Activated CD4-positive, alpha-beta T cell treated with anti-CD3 and anti-CD28 coated beads for 36 hours (primary cell): ENCODE results near the gene BACH2. TPM values are rescaled to one million over a fixed set of nuclear protein-coding genes. Genes with fewer than 3 reads are reported as not detected.
"Not testable (repeated sequence)": the region's sequence is repeated elsewhere in the genome, so short reads cannot be mapped to it uniquely, and the experiment has no call there.

Experiments used
- ATAC-seq: fragments of 200-7000 bp; cut with Tn5 transposase; one replicate; pipeline ENCODE4 v1.10.0; 2021; ENCODE audit warnings: mild to moderate bottlenecking, moderate library complexity
- CTCF ChIA-PET: fragments of 350-600 bp; sonication (Branson Sonifier 250); formaldehyde crosslinking; loops from one replicate; lab custom pipeline; 2021; ENCODE audit warnings: antibody characterized with exemption; lab: Charles Lee
- POLR2A ChIA-PET: fragments of 350-600 bp; sonication (Branson Sonifier 250); formaldehyde crosslinking; loops from one replicate; lab custom pipeline; 2021; ENCODE audit warnings: antibody characterized with exemption, inconsistent platforms; lab: Charles Lee
- DNase-seq: peaks from one replicate; pipeline ENCODE4 v3.0.0-alpha.2; 2020
- H3K27ac Mint-ChIP-seq: one replicate; pipeline ENCODE4 v1.8.0; 2021; ENCODE audit warnings: mixed read lengths
- H3K27me3 Mint-ChIP-seq: one replicate; pipeline ENCODE4 v1.8.0; 2021; ENCODE audit warnings: mixed read lengths
- H3K36me3 Mint-ChIP-seq: one replicate; pipeline ENCODE4 v1.8.0; 2021; ENCODE audit warnings: low read depth, mixed read lengths
- H3K4me1 Mint-ChIP-seq: one replicate; pipeline ENCODE4 v1.8.0; 2021; ENCODE audit warnings: mixed read lengths
- H3K4me3 Mint-ChIP-seq: one replicate; pipeline ENCODE4 v1.8.0; 2021; ENCODE audit warnings: mild to moderate bottlenecking, moderate library complexity, mixed read lengths
- H3K9me3 Mint-ChIP-seq: one replicate; pipeline ENCODE4 v1.8.0; 2021; ENCODE audit warnings: low read depth, mixed read lengths
- intact Hi-C, 2 experiments: fragments of 100-400 bp; cut with DNase I in 1 of 2; cut with micrococcal nuclease in 1 of 2; formaldehyde crosslinking; loops; one replicate each; pipeline versions ENCODE4 v1.14.2 to v1.15.1; 2022 to 2024; cut with DNase I, micrococcal nuclease
- total RNA-seq, 2 experiments: library from RNA; stranded (reverse); gene quantifications; one replicate each; pipeline ENCODE4 v1.2.3, GENCODE V29; 2021

The BACH2 gene
- total RNA-seq, 2 experiments from 2014 or later, result 74.7 to 87.3 TPM

DNA sequence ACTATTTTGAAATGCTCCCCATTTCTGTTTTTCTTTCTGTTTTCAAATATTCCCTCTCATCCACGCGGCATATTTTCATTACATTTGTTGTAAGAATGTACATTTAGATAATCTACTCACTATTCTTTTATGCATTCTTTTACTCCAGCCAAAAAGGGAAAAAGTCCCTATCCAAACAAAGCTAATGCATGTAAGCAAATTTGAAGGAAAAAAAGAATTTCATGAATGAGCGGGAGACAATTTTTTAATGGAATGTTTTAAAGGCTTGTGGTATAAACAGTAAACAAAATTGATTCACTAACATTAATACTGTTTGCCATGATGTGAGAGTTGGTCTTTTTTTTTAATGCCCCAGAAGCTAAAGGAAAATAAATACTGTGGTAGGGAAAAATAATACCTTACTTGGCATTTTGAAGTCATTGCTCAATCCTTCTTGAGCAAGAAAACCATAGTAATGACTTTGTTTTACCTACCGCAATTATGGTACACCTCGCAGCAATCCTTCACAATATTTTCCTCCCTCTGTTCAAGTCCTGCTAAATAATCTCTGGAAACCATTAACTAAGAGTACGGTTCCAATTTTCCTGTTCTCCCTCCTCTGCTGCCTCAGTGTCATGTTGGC lies 79.0 kb downstream of the BACH2 start:
- POLR2A ChIA-PET, result interaction anchor here (0.6 to 1.9 kb wide), 4 partner anchors 33 to 86 kb away, joined by 3 to 16 read pairs (median 4); no protein-coding TSS in a partner anchor
- H3K9me3 Mint-ChIP-seq, result peaks cover 5% of the 10 kb centered on the region
- no peak overlapping the region for H3K27ac Mint-ChIP-seq
- H3K27me3 Mint-ChIP-seq, result no peaks in the 10 kb centered on the region
- H3K36me3 Mint-ChIP-seq, result peaks cover 42% of the 10 kb centered on the region
- no peak overlapping the region for H3K4me3 Mint-ChIP-seq
- ATAC-seq, result no peak
- CTCF ChIA-PET, result interaction anchor here (0.7 to 2.7 kb wide), 12 partner anchors 16 to 277 kb away, joined by 3 to 8 read pairs (median 5); no protein-coding TSS in a partner anchor
- intact Hi-C loops, result loop anchor here (1.0 to 2.0 kb wide), 12 partner anchors 15 to 138 kb away; no protein-coding TSS in a partner anchor
- H3K4me1 Mint-ChIP-seq, result peaks cover 25% of the 10 kb centered on the region
- no peak for DNase-seq

DNA sequence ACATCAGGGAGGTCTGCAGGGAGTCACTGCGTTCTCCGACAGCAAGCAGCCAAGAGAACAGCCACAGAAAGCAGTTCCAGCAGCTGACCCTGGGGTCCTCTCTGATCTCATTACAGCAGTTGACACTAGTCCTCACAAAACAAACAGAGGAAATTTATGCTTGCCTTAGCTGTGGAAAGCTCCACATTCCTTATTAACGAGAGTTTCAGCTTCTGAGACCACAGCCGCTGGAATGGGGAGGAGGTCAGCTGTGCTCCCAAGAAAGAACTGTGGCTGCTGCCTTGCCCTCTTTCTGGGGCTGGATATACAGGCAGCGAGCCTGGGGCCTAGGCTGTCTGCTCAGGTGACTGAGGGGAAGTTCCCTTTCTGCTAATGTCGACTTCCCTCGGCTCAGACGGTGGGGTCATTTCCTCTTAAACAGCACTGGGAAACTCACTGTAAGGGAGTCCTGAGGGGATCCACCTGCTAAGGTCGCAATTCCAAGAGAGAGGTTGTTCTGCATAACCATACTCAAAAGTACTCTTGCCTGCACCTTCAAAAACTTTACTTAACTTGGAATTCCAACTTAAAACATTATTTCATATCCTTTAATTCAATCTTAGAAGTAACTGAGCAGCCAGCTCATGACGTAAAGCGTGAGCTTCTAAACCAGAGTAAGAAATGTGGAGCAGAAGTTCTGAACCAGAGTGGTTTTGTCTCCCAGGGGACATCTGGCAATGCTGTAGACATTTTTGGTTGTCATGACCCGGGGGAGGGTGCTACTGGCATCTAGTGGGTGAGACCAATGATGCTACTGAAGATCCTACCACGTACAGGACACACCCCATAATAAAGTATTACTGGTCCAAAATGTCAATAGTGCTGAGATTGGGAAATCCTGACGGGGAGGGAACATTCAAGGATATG lies 80.3 kb downstream of the BACH2 start:
- Mint-ChIP-seq H3K4me3 (peak overlapping the region; percentile 24), H3K27me3 (no peaks in the 10 kb centered on the region), H3K27ac (no peak overlapping the region), H3K36me3 (peaks cover 43% of the 10 kb centered on the region), H3K9me3 (peaks cover under 1% of the 10 kb centered on the region), H3K4me1 (peaks cover 31% of the 10 kb centered on the region)
- intact Hi-C loops, result no loop called here
- POLR2A ChIA-PET, result no interaction called here
- peak; percentile 59 for DNase-seq
- CTCF ChIA-PET, result interaction anchor here (0.7 to 2.6 kb wide), 9 partner anchors 9 to 276 kb away, joined by 3 to 8 read pairs (median 3); no protein-coding TSS in a partner anchor
- ATAC-seq, result peak; percentile 38

DNA sequence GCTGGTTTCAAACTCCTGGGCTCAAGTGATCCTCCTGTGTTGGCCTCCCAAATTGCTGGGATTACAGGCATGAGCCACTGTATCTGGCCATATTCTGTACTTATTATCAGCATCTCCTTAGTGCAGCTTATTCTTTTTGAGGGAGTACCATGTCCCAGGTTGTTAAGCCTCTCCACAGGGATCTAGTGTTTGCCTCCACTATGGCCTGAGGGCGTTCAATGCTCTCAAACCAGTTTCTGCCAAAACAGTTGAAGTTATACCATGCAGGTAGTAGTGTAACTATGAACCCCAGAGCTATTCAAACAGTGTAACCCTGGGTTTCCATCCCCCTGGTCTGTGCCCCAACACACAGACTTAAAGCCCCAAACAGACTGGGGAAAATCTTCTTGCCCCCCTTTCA lies 81.7 kb downstream of the BACH2 start:
- DNase-seq (no peak), ATAC-seq (no peak)
- ChIA-PET POLR2A (interaction anchor here (0.6 to 1.0 kb wide), 2 partner anchors 37 to 207 kb away, joined by 3 read pairs; no protein-coding TSS in a partner anchor), CTCF (interaction anchor here (0.7 to 1.0 kb wide), 3 partner anchors 16 to 908 kb away, joined by 3 read pairs; no protein-coding TSS in a partner anchor)
- Mint-ChIP-seq H3K4me3 (no peak overlapping the region), H3K27me3 (no peaks in the 10 kb centered on the region), H3K9me3 (no peaks in the 10 kb centered on the region), H3K36me3 (peaks cover 52% of the 10 kb centered on the region), H3K27ac (no peak overlapping the region), H3K4me1 (peaks cover 44% of the 10 kb centered on the region)
- intact Hi-C loops, result no loop called here

DNA sequence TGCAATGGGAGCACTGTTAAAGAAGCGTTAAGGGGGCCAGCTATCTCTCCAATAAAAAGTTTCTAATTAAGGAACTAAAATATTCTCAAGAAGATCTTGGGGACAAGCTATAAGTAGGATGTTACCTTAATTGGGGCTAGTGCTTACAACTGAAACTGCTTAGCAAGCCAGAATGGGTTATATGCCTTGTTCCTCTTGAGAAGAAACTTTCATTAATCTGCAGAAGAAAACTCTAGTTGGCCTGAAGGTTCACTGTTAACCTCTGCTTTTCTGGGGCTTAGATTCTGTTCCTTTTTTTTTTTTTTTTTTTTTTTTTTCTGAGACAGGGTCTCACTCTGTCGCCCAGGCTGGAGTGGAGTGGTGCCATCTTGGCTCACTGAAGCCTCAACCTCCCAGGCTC lies 82.2 kb downstream of the BACH2 start:
- POLR2A ChIA-PET, result interaction anchor here (1.0 kb wide), 1 partner anchor 37 kb away, joined by 3 read pairs; no protein-coding TSS in a partner anchor
- Mint-ChIP-seq H3K27ac (peak overlapping the region; percentile 51), H3K27me3 (no peaks in the 10 kb centered on the region), H3K4me3 (no peak overlapping the region), H3K36me3 (peaks cover 54% of the 10 kb centered on the region), H3K9me3 (no peaks in the 10 kb centered on the region), H3K4me1 (peaks cover 47% of the 10 kb centered on the region)
- CTCF ChIA-PET, result interaction anchor here (0.7 to 0.8 kb wide), 2 partner anchors 43 to 270 kb away, joined by 3 read pairs; no protein-coding TSS in a partner anchor
- ATAC-seq (no peak), DNase-seq (no peak)
- intact Hi-C loops, result no loop called here

DNA sequence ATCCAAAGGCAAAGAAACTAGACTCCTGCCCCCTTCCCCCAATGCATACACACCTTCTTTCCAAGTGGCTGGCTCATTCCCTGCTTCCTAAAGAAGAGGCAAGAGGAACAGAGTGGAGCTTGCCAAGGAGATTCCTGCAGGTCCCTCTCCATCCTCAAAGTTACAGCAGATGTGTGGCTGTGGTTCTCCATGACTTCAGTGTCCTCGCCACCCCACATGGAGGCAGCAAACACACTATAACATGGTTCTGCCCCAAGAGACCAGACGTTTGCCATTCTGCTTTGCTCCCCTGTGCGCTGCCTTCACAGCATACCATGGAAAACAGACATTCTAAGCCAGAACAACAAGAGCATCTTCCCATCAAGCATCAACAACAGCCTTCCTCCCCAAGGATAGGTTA lies 84.4 kb downstream of the BACH2 start:
- H3K4me1 Mint-ChIP-seq, result peaks cover 66% of the 10 kb centered on the region
- peak overlapping the region; percentile 37 for H3K27ac Mint-ChIP-seq
- ATAC-seq, result no peak
- intact Hi-C loops, result no loop called here
- H3K9me3 Mint-ChIP-seq, result no peaks in the 10 kb centered on the region
- no peak overlapping the region for H3K4me3 Mint-ChIP-seq
- H3K27me3 Mint-ChIP-seq, result no peaks in the 10 kb centered on the region
- ChIA-PET CTCF (interaction anchor here (1.4 kb wide), 2 partner anchors 10 to 34 kb away, joined by 4 read pairs; no protein-coding TSS in a partner anchor), POLR2A (no interaction called here)
- H3K36me3 Mint-ChIP-seq, result peaks cover 71% of the 10 kb centered on the region
- no peak for DNase-seq

DNA sequence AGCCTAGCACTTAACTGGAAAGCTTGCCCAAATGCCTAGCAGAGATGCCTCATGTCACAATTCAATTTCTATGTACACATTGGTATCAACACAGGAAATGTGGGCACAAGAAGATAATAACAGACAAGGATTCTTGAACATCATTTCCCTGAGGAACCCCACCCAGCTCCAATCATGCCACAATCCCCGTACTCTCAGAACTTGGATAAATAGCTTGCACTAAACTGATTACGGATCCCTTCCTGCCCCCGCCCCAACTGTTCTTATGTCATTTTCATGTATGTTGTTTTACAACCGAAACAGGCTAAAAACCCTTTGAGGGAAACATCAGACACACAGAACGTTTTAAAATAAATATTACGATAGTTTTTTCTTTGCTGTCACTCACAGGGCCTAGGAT lies 87.1 kb downstream of the BACH2 start:
- DNase-seq (no peak), ATAC-seq (no peak)
- intact Hi-C loops, result no loop called here
- ChIA-PET CTCF (interaction anchor here (0.6 to 1.3 kb wide), 3 partner anchors 9 to 31 kb away, joined by 3 to 4 read pairs (median 3); no protein-coding TSS in a partner anchor), POLR2A (interaction anchor here (0.6 kb wide), 1 partner anchor 247 kb away, joined by 3 read pairs; no protein-coding TSS in a partner anchor)
- Mint-ChIP-seq H3K36me3 (peaks cover 78% of the 10 kb centered on the region), H3K27me3 (no peaks in the 10 kb centered on the region), H3K9me3 (no peaks in the 10 kb centered on the region), H3K4me1 (peaks cover 88% of the 10 kb centered on the region), H3K4me3 (no peak overlapping the region), H3K27ac (peak overlapping the region; percentile 66)

DNA sequence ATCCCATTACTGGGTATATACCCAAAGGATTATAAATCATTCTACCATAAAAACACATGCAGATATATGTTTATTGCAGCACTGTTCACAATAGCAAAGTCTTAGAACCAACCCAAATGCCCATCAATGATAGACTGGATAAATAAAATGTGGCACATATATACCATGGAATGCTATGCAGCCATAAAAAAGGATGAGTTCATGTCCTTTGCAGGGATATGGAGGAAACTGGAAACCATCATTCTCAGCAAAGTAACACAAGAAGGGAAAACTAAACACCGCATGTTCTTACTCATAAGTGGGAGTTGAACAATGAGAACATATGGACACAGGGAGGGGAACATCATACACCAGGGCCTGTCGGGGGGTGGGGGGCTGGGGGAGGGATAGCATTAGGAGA lies 88.0 kb downstream of the BACH2 start:
- DNase-seq, intact Hi-C loops, ATAC-seq, H3K4me3 Mint-ChIP-seq, POLR2A ChIA-PET, H3K27me3 Mint-ChIP-seq, H3K9me3 Mint-ChIP-seq: not testable (repeated sequence)
- H3K4me1 Mint-ChIP-seq, result peaks cover 89% of the 10 kb centered on the region
- peak overlapping the region; percentile 44 for H3K27ac Mint-ChIP-seq
- CTCF ChIA-PET, result interaction anchor here (1.0 kb wide), 1 partner anchor 28 kb away, joined by 3 read pairs; no protein-coding TSS in a partner anchor
- H3K36me3 Mint-ChIP-seq, result peaks cover 80% of the 10 kb centered on the region

DNA sequence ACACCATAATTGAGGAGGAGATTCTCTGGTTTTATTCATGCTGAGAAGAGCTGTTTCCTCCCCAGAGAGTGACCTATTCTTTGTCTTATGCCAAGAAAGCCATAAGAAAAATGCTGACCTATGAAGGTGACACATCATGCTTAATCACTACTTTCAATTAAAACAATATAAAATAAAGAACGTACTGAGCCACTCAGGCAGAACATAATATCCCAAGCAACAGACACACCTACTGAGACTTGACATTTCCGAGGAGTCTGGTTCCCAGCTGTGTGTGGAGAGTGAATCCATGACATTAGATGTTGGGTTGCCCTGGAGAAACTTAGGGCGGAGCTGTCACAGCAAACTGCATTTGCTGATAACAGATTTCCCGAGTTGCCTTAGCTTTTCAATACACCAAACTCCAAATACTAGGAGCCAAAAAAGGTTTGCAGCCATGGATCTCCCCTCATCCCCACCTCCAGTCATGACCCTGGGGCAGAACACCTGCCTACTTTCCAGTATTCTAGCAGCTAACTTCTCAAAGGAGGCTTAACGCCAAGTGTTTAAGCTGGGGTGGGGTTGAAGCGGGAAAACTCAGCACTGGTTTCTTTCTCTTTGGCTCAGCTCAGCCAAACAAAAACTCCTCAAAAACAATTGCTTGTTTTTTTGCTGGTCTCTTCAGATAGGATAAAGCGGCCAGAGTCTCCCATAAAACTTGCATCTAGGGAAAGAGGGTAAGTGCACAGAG lies 92.2 kb downstream of the BACH2 start:
- H3K4me3 Mint-ChIP-seq, result no peak overlapping the region
- peaks cover 77% of the 10 kb centered on the region for H3K36me3 Mint-ChIP-seq
- H3K9me3 Mint-ChIP-seq, result peaks cover 3% of the 10 kb centered on the region
- no peaks in the 10 kb centered on the region for H3K27me3 Mint-ChIP-seq
- POLR2A ChIA-PET, result interaction anchor here (1.0 kb wide), 1 partner anchor 14 kb away, joined by 3 read pairs; no protein-coding TSS in a partner anchor
- CTCF ChIA-PET, result interaction anchor here (0.5 to 1.3 kb wide), 4 partner anchors 14 to 202 kb away, joined by 3 to 5 read pairs (median 3); no protein-coding TSS in a partner anchor
- DNase-seq (no peak), ATAC-seq (no peak)
- H3K27ac Mint-ChIP-seq, result no peak overlapping the region
- intact Hi-C loops, result no loop called here
- peaks cover 82% of the 10 kb centered on the region for H3K4me1 Mint-ChIP-seq

DNA sequence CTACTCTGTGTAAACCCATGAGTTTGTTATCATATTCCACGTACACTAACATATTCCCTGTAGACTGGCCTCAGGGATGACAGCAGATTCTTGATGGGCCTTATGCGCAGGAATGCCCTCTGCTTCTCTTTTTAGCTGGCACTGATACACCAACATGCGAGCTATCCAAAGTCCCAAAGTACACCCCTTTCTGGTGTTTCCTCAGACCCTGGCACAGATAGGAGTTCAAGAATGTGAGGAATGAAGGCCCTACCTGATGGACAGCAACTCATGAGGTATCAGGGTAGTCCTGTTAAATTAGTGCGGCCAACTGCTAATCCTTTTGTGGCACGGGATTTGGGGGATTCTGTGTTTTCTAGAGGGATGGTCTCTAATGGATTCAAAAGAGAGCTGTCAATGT lies 93.0 kb downstream of the BACH2 start:
- ChIA-PET CTCF (interaction anchor here (0.5 kb wide), 1 partner anchor 185 kb away, joined by 3 read pairs; no protein-coding TSS in a partner anchor), POLR2A (no interaction called here)
- peaks cover 81% of the 10 kb centered on the region for H3K36me3 Mint-ChIP-seq
- no peaks in the 10 kb centered on the region for H3K27me3 Mint-ChIP-seq
- no peak for DNase-seq
- no peak overlapping the region for H3K27ac Mint-ChIP-seq
- peaks cover 84% of the 10 kb centered on the region for H3K4me1 Mint-ChIP-seq
- intact Hi-C loops, result loop anchor here in 1 of 2 experiments (2.0 kb wide), 2 partner anchors 15 to 31 kb away; no protein-coding TSS in a partner anchor
- H3K9me3 Mint-ChIP-seq, result peaks cover 10% of the 10 kb centered on the region
- H3K4me3 Mint-ChIP-seq, result no peak overlapping the region
- no peak for ATAC-seq

DNA sequence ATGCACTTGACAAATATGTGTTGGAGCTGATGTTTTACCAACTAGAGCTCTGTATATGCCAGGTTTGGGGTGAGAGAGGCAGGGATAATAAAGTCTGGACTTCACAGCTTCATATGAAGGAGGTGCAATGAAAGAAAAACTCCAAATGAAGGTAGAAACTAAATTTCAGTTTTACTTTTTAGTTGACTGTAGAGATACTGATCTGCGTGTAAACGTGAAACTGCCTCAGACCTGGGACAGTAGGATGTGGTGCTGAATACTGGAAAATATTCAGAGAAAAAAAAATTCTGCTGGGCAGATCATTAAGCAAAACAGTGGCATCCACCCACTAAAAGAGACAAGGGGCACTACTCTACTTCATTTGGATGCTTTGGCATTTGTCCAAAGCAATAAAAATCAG lies 94.5 kb downstream of the BACH2 start:
- H3K4me1 Mint-ChIP-seq, result peaks cover 86% of the 10 kb centered on the region
- ChIA-PET POLR2A (interaction anchor here (0.7 to 1.6 kb wide), 4 partner anchors 17 to 91 kb away, joined by 3 to 11 read pairs (median 6); no protein-coding TSS in a partner anchor), CTCF (interaction anchor here (0.7 to 2.0 kb wide), 7 partner anchors 10 to 262 kb away, joined by 3 to 8 read pairs (median 4); no protein-coding TSS in a partner anchor)
- H3K27me3 Mint-ChIP-seq, result no peaks in the 10 kb centered on the region
- DNase-seq, result peak; percentile 53
- H3K9me3 Mint-ChIP-seq, result peaks cover 17% of the 10 kb centered on the region
- ATAC-seq, result peak; percentile 75
- H3K36me3 Mint-ChIP-seq, result peaks cover 82% of the 10 kb centered on the region
- intact Hi-C loops, result loop anchor here (1.0 to 2.0 kb wide), 3 partner anchors 16 to 33 kb away; no protein-coding TSS in a partner anchor
- H3K27ac Mint-ChIP-seq, result peak overlapping the region; percentile 87
- H3K4me3 Mint-ChIP-seq, result peak overlapping the region; percentile 11
